Mucosa of stomach (tissue), 1 donor: ENCODE results near the gene SLC16A3.

Source experiments
- H3K27me3 ChIP-seq: one replicate; pipeline ENCODE4 v1.7.0; 2013; ENCODE audit warnings: mild to moderate bottlenecking, low read length; ENCODE audit not compliant: control insufficient read depth, insufficient read depth
- H3K36me3 ChIP-seq: one replicate; pipeline ENCODE4 v1.7.0; 2013; ENCODE audit warnings: low read length; ENCODE audit not compliant: control insufficient read depth, insufficient read depth
- H3K4me1 ChIP-seq: one replicate; pipeline ENCODE4 v1.7.0; 2013; ENCODE audit warnings: mild to moderate bottlenecking, low read length; ENCODE audit not compliant: control insufficient read depth, insufficient read depth
- H3K4me3 ChIP-seq: one replicate; pipeline ENCODE4 v1.7.0; 2013; ENCODE audit warnings: low read length
- H3K9ac ChIP-seq: one replicate; pipeline ENCODE4 v1.7.0; 2013; ENCODE audit warnings: mild to moderate bottlenecking, low read length, moderate library complexity
- H3K9me3 ChIP-seq: one replicate; pipeline ENCODE4 v1.7.0; 2013; ENCODE audit warnings: mild to moderate bottlenecking, low read length, moderate library complexity; ENCODE audit not compliant: control insufficient read depth
- donor health status: Pancreatic carcinoma.

Gene SLC16A3

GRCh38 chr17:82275326-82275725, 46.5 kb downstream of the SLC16A3 start:
- Histone ChIP-seq H3K9me3 (no peaks in the 10 kb centered on the region), H3K9ac (no peak overlapping the region), H3K27me3 (no peaks in the 10 kb centered on the region), H3K36me3 (peaks cover 6% of the 10 kb centered on the region), H3K4me1 (peaks cover 37% of the 10 kb centered on the region), H3K4me3 (no peak overlapping the region)

GRCh38 chr17:82276938-82277337, 48.1 kb downstream of the SLC16A3 start:
- Histone ChIP-seq H3K9ac (no peak overlapping the region), H3K36me3 (no peaks in the 10 kb centered on the region), H3K9me3 (no peaks in the 10 kb centered on the region), H3K4me1 (peaks cover 34% of the 10 kb centered on the region), H3K4me3 (no peak overlapping the region), H3K27me3 (no peaks in the 10 kb centered on the region)

GRCh38 chr17:82277851-82278250, 49.0 kb downstream of the SLC16A3 start:
- Histone ChIP-seq H3K27me3 (no peaks in the 10 kb centered on the region), H3K4me3 (no peak overlapping the region), H3K4me1 (peaks cover 40% of the 10 kb centered on the region), H3K9ac (no peak overlapping the region), H3K9me3 (no peaks in the 10 kb centered on the region), H3K36me3 (no peaks in the 10 kb centered on the region)

- Histone ChIP-seq H3K4me1 (peaks cover 44% of the 10 kb centered on the region), H3K27me3 (no peaks in the 10 kb centered on the region), H3K36me3 (no peaks in the 10 kb centered on the region), H3K9ac (no peak overlapping the region), H3K9me3 (no peaks in the 10 kb centered on the region), H3K4me3 (no peak overlapping the region)
Observed at GRCh38 chr17:82278308-82278707, 49.5 kb downstream of the SLC16A3 start.

- no peak overlapping the region for H3K9ac ChIP-seq
- no peaks in the 10 kb centered on the region for H3K36me3 ChIP-seq
- H3K9me3 ChIP-seq: no peaks in the 10 kb centered on the region
- H3K4me1 ChIP-seq: peaks cover 47% of the 10 kb centered on the region
- H3K27me3 ChIP-seq: no peaks in the 10 kb centered on the region
- no peak overlapping the region for H3K4me3 ChIP-seq
Observed at GRCh38 chr17:82278786-82279391, 50.0 kb downstream of the SLC16A3 start.

- no peak overlapping the region for H3K4me3 ChIP-seq
- H3K36me3 ChIP-seq: no peaks in the 10 kb centered on the region
- H3K9me3 ChIP-seq: no peaks in the 10 kb centered on the region
- no peaks in the 10 kb centered on the region for H3K27me3 ChIP-seq
- no peak overlapping the region for H3K9ac ChIP-seq
- H3K4me1 ChIP-seq: peaks cover 38% of the 10 kb centered on the region
Observed at GRCh38 chr17:82280537-82280936, 51.7 kb downstream of the SLC16A3 start.

- H3K9me3 ChIP-seq: no peaks in the 10 kb centered on the region
- peaks cover 38% of the 10 kb centered on the region for H3K4me1 ChIP-seq
- H3K4me3 ChIP-seq: no peak overlapping the region
Observed at GRCh38 chr17:82281076-82281475, 52.2 kb downstream of the SLC16A3 start.

GRCh38 chr17:82281502-82282238, 52.8 kb downstream of the SLC16A3 start:
- Histone ChIP-seq H3K4me1 (peaks cover 38% of the 10 kb centered on the region), H3K9ac (peak overlapping the region; percentile 15), H3K27me3 (no peaks in the 10 kb centered on the region), H3K4me3 (no peak overlapping the region), H3K36me3 (no peaks in the 10 kb centered on the region), H3K9me3 (no peaks in the 10 kb centered on the region)

More at GRCh38 chr17:82281076-82281475, 52.2 kb downstream of the SLC16A3 start:
- H3K36me3 ChIP-seq: no peaks in the 10 kb centered on the region
- no peak overlapping the region for H3K9ac ChIP-seq
- H3K27me3 ChIP-seq: no peaks in the 10 kb centered on the region

GRCh38 chr17:82282239-82283207, 53.7 kb downstream of the SLC16A3 start:
- Histone ChIP-seq H3K4me1 (peaks cover 45% of the 10 kb centered on the region), H3K9me3 (no peaks in the 10 kb centered on the region), H3K36me3 (no peaks in the 10 kb centered on the region), H3K27me3 (no peaks in the 10 kb centered on the region), H3K4me3 (no peak overlapping the region), H3K9ac (peak overlapping the region; percentile 15)

- Histone ChIP-seq H3K36me3 (no peaks in the 10 kb centered on the region), H3K27me3 (no peaks in the 10 kb centered on the region), H3K9me3 (no peaks in the 10 kb centered on the region), H3K4me1 (peaks cover 53% of the 10 kb centered on the region), H3K9ac (no peak overlapping the region), H3K4me3 (no peak overlapping the region)
Observed at GRCh38 chr17:82283208-82283749, 54.4 kb downstream of the SLC16A3 start.

GRCh38 chr17:82285141-82285540, 56.3 kb downstream of the SLC16A3 start:
- Histone ChIP-seq H3K9me3 (no peaks in the 10 kb centered on the region), H3K4me3 (no peak overlapping the region), H3K4me1 (peaks cover 56% of the 10 kb centered on the region), H3K36me3 (no peaks in the 10 kb centered on the region), H3K27me3 (no peaks in the 10 kb centered on the region), H3K9ac (no peak overlapping the region)
